NOMO-1 treated with DMSO at 0.1 percent for 48 hours (cell line): Measurements from ENCODE around the gene WWOX.

Source experiments
- DNase-seq: peaks from one replicate; lab custom pipeline; 2025; ENCODE audit not compliant: unreplicated experiment; lab: John Stamatoyannopoulos, UW

Gene WWOX

GRCh38 chr16:78487471-78487870, 388.0 kb downstream of the WWOX start:
- DNase-seq, result no peak

DNA sequence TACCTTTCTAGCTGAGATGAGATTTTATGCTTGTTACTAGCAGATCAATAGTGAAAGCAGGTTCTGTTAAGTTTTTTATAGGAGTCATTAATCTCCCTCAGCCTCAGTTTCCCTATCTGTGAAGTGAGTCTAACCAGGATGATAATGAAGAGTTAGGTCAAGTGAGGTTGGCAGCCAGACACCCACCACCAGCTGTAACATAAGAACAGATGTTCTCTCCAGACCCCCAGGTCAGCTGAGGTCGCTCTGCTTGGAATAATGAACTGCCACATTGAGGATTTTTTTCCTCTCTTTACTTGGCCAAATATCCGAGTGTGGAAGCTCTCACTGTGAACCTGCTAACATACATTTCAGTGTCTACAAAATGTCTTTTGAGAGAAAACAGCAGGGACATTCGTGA, 389.6 kb downstream of the WWOX start:
- no peak for DNase-seq

DNA sequence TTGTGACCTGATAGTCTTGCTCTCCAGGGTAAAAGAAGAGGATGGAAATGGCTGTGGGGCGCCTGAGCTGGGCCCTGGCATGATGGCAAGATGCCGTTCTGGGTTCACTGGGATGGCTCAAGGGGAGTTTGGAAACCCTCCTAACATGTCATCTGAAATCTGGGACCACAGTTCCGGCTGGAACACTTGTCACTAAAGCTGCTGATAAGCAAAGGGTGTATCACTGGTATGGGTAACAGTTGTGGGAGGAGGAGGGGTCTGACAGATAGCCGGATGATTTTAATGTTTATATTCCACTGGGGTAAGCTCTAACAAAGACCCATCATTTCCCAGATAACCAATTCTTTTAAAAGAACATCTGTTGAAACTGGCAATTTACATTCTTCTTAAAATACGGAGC, 390.2 kb downstream of the WWOX start:
- DNase-seq, result no peak

GRCh38 chr16:78490431-78490830, 391.0 kb downstream of the WWOX start:
- DNase-seq, result no peak

GRCh38 chr16:78490847-78491246, 391.4 kb downstream of the WWOX start:
- no peak for DNase-seq

- no peak for DNase-seq
These were observed 394.1 kb downstream of the WWOX start for GRCh38 chr16:78493573-78493972.

DNA sequence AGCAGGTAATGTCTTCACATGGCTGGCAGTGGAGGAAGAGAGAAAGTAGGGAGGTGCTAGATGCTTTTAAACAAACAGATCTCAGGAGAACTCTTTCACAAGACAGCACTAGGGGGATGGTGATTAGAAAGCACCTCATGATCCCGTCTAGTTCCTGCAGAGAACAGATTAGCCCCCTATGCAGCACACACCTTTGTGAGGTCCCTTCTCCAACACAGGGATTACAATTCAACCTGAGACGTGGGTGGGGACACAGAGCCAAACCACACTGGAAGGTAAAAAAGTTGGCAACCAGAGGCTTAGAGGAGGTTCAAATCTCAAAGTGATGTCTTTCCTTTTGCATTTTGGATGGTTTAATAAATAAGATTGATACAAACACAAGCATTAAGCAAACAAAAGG, 394.7 kb downstream of the WWOX start:
- DNase-seq, result no peak

DNA sequence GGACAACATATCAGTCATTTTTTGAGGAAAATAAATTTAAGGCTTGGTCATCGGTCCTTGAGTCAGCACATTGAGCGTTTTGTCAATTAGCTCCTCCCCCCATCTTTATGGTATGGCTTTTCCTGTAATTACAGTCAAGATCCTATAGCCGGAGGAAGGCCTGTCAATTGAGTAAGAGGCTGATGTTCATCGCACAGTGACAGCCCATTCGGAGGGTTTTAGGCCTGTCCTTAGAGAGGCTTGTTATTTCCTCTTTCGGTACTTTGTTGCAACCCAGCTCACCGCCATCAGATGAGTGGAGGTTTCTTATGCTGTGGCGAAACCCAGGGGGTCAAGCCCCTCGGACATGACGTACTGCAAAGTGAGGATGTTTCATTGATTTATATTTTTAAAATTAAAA, 395.2 kb downstream of the WWOX start:
- peak; percentile 96 for DNase-seq

- no peak for DNase-seq
These were observed 396.7 kb downstream of the WWOX start for GRCh38 chr16:78496189-78496588.

GRCh38 chr16:78499399-78499798, 399.9 kb downstream of the WWOX start:
- no peak for DNase-seq

DNA sequence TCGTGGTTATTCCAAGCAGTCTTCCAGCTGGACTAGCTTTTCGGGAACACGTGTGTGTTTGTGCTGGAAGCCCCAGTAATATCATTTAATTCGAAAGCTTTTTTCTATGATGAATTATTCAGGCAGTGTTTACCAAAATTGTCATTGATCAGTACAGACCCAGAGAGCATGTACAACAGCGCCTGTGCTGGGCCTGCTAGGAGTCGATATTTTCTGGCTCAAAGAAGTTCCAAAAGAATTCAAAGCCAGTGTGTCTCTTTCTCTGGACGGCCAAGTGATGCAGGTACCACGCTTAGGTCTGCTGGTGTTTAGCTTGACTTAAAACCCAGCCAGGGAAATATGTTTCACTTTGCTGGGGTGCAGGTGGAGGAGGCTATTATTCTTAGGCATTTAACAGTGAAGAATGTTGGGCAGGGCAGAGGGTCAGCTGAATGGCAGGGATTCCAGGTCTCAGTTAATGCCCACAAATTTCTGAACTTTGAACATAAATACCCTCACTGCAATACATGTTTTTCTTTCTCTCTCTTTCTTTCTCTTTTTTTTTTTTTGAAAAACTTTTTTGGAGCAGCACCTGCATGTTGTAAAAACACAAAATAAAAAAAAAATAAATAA, 401.3 kb downstream of the WWOX start:
- DNase-seq, result no peak

DNA sequence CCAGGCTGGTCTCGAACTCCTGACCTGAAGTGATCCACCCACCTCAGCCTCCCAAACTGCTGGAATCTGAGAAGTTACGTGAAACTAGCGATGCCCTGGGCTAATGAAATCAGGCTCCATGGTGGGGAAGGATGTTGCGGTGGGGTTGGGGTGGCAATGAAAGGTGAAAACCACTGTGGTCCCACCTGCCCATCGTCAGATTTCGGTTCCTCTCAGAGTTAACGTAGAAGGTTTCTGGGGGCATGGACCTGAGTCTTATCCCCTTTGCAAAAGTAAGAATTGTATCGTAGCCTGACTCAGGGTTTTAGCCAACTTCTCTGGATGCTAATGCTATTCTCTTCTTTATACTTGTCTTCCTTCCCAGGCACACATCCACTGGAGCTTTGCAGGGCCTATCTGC, 402.3 kb downstream of the WWOX start:
- no peak for DNase-seq

- no peak for DNase-seq
These were observed 403.4 kb downstream of the WWOX start for GRCh38 chr16:78502812-78503350.

DNA sequence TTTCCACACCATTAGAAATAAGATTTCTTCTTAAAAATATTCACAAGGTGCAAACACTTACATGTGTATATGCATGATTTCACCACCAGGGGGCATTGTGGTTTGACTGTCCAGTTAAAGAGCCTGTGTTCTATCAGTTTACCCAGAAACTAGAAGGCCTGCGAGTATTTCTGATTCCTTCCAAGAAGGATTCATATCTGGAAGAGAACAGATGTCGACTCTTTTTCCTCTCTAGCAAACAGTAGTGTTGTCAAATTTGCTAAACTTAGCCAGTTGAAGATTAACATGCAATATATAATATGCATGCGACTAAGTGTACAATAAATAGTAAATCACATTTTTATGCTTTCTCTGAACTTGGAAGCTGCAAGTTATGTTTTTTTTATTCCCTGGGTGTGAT, 404.1 kb downstream of the WWOX start:
- peak; percentile 55 for DNase-seq

DNA sequence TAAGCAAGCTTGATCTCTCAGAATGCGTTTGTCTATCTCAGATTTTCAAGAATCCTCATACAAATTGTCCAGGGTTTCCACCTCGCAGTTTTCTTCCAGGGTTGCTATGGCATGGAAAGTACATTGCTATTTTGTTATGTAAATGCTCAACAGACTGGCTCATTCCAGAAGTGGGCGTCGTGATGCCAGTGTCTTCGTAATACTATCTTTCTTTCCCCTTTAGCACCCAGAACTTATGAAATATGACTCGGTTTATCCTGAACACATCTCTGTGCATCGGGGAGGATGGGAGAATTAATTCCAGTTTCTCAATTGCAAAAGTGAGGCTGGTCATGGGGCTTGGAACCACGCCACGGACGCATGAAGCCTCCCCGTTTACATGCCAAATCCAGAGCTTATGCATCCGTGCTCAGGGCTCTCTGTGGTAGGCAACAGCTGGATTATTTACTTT, 405.0 kb downstream of the WWOX start:
- no peak for DNase-seq

GRCh38 chr16:78505036-78505435, 405.6 kb downstream of the WWOX start:
- no peak for DNase-seq

DNA sequence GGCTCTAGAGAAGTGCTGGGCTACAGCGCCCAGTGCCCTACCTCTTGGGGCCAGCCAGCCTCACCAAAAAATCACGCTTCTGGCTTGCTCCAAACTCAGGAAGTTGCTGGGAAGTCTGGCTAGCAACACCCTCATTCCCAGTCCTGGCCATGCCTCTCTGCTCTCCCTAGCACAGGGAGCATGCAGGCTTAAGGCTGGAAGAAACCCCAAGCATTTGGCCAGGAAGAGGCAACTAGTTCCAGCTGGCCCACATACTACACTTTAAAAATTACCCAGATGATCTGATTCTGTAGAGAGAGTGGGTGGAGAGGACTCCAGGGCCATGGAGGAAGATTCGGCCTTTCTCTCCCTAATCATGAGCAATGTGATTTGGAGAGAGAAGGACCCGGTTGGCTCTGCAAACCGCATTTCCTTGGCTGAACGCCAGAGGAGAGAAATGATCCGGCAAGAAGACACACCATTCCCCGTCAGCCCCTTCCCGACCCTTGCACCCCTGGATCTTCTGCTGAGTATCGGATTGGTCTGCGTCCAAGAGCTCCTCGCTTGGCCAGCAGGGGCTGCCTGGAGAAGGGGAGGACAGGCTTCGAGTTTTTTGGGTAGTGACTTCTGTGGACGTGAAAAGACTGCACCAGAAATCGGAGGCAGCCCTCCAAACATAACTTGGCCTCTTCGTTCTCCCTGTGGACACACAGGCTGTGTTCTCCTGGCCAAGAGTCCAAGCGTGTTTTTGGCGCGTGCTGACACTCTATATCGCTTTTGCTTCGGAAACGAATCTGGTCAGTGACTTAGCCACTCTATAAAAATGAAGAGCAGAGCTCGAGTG, 406.3 kb downstream of the WWOX start:
- DNase-seq, result no peak

GRCh38 chr16:78506367-78507193, 407.1 kb downstream of the WWOX start:
- no peak for DNase-seq

DNA sequence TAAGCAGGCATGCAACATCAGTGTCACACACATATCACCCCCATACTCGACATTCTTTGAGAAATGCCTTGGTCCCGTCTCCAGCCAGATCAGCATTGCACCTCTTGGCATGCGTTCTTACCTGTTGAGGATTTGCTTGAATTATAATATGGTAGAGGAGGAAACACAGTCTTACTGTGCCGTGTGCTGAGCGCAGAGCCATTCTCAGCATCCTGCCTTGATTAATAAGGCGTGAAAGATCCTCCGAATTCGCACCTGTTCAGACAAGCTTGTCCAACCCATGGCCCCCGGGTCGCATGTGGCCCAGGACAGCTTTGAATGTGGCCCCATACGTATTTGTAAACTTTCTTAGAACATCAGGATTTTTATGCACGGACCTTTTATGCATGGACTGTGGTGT, 408.1 kb downstream of the WWOX start:
- no peak for DNase-seq

DNA sequence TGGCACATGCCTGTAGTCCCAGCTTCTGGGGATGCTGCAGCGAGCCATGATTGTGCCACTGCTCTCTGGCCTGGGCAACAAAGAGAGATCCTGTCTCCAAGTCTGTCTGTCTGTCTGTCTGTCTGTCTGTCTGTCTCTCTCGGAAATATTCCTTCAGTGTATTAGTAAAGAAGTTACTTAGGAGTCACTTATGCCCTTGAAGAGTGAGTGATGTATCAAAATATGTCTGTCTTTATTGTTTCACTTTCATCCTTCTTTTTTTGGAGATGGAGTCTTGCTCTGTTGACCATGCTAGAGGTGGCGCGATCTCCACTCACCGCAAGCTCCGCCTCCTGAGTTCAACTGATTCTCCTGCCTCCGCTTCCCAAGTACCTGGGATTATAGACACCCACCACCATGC, 410.5 kb downstream of the WWOX start:
- no peak for DNase-seq

GRCh38 chr16:78510496-78510895, 411.0 kb downstream of the WWOX start:
- DNase-seq, result no peak

- DNase-seq, result peak; percentile 67
These were observed 414.4 kb downstream of the WWOX start for GRCh38 chr16:78513838-78514237.
